ENCODE measurements around the gene SEMA4D. TPM values are rescaled to one million over a fixed set of nuclear protein-coding genes. Genes with fewer than 3 reads are reported as not detected.

Gene SEMA4D
- total RNA-seq, 1 donor from 2014 or later, result 79.7 TPM

GRCh38 chr9:89379031-89379430, 118.9 kb downstream of the SEMA4D start:
- no peak for TF ChIP-seq CTCF (IDR thresholded peaks at IDR 0.05)
- ATAC-seq (ENCODE audit: low read depth) (no peak), DNase-seq (no peak)
- no peak overlapping the region for H3K4me3 Mint-ChIP-seq
- ChIA-PET CTCF (interaction anchor here (0.8 kb wide), 1 partner anchor 170 kb away, joined by 3 read pairs; no protein-coding TSS in a partner anchor), POLR2A (interaction anchor here (0.6 kb wide), 1 partner anchor 1780 kb away, joined by 3 read pairs; no protein-coding TSS in a partner anchor)
- H3K27ac Mint-ChIP-seq, result no peak overlapping the region
- peaks cover 41% of the 10 kb centered on the region for H3K4me1 Mint-ChIP-seq
- H3K27me3 Mint-ChIP-seq, result no peaks in the 10 kb centered on the region
- no peaks in the 10 kb centered on the region for H3K9me3 Mint-ChIP-seq
- peaks cover 70% of the 10 kb centered on the region for H3K36me3 Mint-ChIP-seq (ENCODE audit: low read depth)
- intact Hi-C loops (cut with micrococcal nuclease), result loop anchor here (5.0 kb wide), 1 partner anchor 48 kb away; no protein-coding TSS in a partner anchor

- intact Hi-C loops (cut with micrococcal nuclease), result loop anchor here (5.0 kb wide), 1 partner anchor 49 kb away; no protein-coding TSS in a partner anchor
- H3K4me3 Mint-ChIP-seq, result no peak overlapping the region
- ChIA-PET CTCF (interaction anchor here (0.8 kb wide), 1 partner anchor 170 kb away, joined by 3 read pairs; no protein-coding TSS in a partner anchor), POLR2A (interaction anchor here (0.6 kb wide), 1 partner anchor 1781 kb away, joined by 3 read pairs; no protein-coding TSS in a partner anchor)
- peak overlapping the region; percentile 31 for H3K27ac Mint-ChIP-seq
- H3K36me3 Mint-ChIP-seq (ENCODE audit: low read depth), result peaks cover 65% of the 10 kb centered on the region
- no peak for DNase-seq
- H3K9me3 Mint-ChIP-seq, result no peaks in the 10 kb centered on the region
- no peak for TF ChIP-seq CTCF (IDR thresholded peaks at IDR 0.05)
- ATAC-seq (ENCODE audit: low read depth), result no peak
- no peaks in the 10 kb centered on the region for H3K27me3 Mint-ChIP-seq
- H3K4me1 Mint-ChIP-seq, result peaks cover 41% of the 10 kb centered on the region
Observed at GRCh38 chr9:89378541-89378940, 119.4 kb downstream of the SEMA4D start.

DNA sequence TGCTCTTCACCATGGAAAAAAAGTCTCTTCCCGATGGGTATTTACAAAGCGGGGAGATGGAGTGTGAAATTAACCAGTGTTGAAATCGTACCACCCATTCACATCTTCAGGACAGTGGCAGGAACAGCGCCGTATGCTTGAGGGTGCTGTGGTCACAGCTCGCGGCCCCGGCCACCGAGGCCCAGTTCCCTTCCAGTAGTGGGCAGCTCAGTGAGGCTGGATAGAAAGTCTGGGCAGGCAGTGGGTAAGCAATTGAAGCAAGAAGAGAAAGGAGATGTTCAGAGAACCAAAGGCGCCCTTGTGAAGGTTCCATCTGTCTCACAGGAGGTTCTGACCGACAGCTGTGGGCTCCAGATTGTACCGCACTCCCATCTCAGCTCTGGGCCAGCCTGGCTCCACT, 120.5 kb downstream of the SEMA4D start:
- DNase-seq (no peak), ATAC-seq (ENCODE audit: low read depth) (no peak)
- Mint-ChIP-seq H3K4me1 (peaks cover 36% of the 10 kb centered on the region), H3K4me3 (no peak overlapping the region), H3K27me3 (no peaks in the 10 kb centered on the region), H3K27ac (peak overlapping the region; percentile 74), H3K36me3 (ENCODE audit: low read depth) (peaks cover 55% of the 10 kb centered on the region), H3K9me3 (no peaks in the 10 kb centered on the region)
- ChIA-PET POLR2A (no interaction called here), CTCF (no interaction called here)
- TF ChIP-seq CTCF (IDR thresholded peaks at IDR 0.05), result no peak
- intact Hi-C loops (cut with micrococcal nuclease), result loop anchor here (5.0 kb wide), 1 partner anchor 50 kb away; no protein-coding TSS in a partner anchor

- ATAC-seq (ENCODE audit: low read depth) (no peak), DNase-seq (no peak)
- Mint-ChIP-seq H3K27ac (peak overlapping the region; percentile 59), H3K4me1 (peaks cover 32% of the 10 kb centered on the region), H3K4me3 (no peak overlapping the region), H3K27me3 (no peaks in the 10 kb centered on the region), H3K36me3 (ENCODE audit: low read depth) (peaks cover 51% of the 10 kb centered on the region), H3K9me3 (no peaks in the 10 kb centered on the region)
- TF ChIP-seq CTCF (IDR thresholded peaks at IDR 0.05), result no peak
- CTCF ChIA-PET, result interaction anchor here (1.0 kb wide), 1 partner anchor 172 kb away, joined by 5 read pairs; no protein-coding TSS in a partner anchor
- POLR2A ChIA-PET, result interaction anchor here (2.3 kb wide), 1 partner anchor 172 kb away, joined by 6 read pairs; no protein-coding TSS in a partner anchor
- intact Hi-C loops (cut with micrococcal nuclease), result loop anchor here (5.0 kb wide), 1 partner anchor 50 kb away; no protein-coding TSS in a partner anchor
Observed at GRCh38 chr9:89376741-89377351, 121.1 kb downstream of the SEMA4D start.

DNA sequence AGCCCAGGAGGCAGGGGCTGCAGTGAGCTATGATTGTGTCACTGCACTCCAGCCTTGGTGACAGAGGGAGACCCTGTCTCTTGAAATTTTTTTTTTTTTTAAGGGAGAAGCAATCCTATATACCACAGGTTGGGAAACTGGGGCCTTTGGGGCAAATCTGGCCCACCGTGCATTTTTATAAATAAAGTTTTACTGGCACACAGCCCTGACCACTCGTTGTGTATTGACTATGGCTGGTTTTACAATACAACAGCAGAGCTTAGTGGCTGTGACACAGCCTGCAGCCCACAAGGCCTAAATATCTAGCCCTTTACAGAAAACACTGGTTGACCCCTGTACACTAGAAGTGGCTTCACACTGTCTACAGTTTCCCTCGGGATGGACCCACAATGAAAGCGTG, 121.6 kb downstream of the SEMA4D start:
- POLR2A ChIA-PET, result interaction anchor here (0.7 to 2.3 kb wide), 2 partner anchors 146 to 173 kb away, joined by 6 read pairs; no protein-coding TSS in a partner anchor
- peaks cover 28% of the 10 kb centered on the region for H3K4me1 Mint-ChIP-seq
- ATAC-seq (ENCODE audit: low read depth), result no peak
- peak overlapping the region; percentile 59 for H3K27ac Mint-ChIP-seq
- intact Hi-C loops (cut with micrococcal nuclease), result loop anchor here (5.0 kb wide), 1 partner anchor 51 kb away; no protein-coding TSS in a partner anchor
- no peaks in the 10 kb centered on the region for H3K9me3 Mint-ChIP-seq
- no peak for TF ChIP-seq CTCF (IDR thresholded peaks at IDR 0.05)
- no peak overlapping the region for H3K4me3 Mint-ChIP-seq
- no peaks in the 10 kb centered on the region for H3K27me3 Mint-ChIP-seq
- CTCF ChIA-PET, result interaction anchor here (0.7 to 1.5 kb wide), 3 partner anchors 11 to 178 kb away, joined by 3 to 5 read pairs (median 3); no protein-coding TSS in a partner anchor
- peaks cover 46% of the 10 kb centered on the region for H3K36me3 Mint-ChIP-seq (ENCODE audit: low read depth)
- DNase-seq, result no peak

Measured in activated B cell treated with CpG ODN at 0.5 μM for 24 hours (primary cell).